GM12873 (cell line): ENCODE measurements around the gene MRFAP1L1.

Experiments
- CTCF ChIP-seq: IDR thresholded peaks from 2 replicates; pipeline ENCODE4 v1.5.1; 2012; ENCODE audit warnings: low read depth, mild to moderate bottlenecking, moderate library complexity, low read length, control low read depth; ENCODE audit not compliant: insufficient read depth; ENCODE audit errors: missing control alignments

Gene MRFAP1L1

GRCh38 chr4:6724421-6725111 is 14.9 kb upstream of the MRFAP1L1 start:
- no peak for TF ChIP-seq CTCF

- no peak for TF ChIP-seq CTCF
Measured at GRCh38 chr4:6723851-6724250, 14.2 kb upstream of the MRFAP1L1 start.

GRCh38 chr4:6722891-6723290 is 13.2 kb upstream of the MRFAP1L1 start:
- no peak for TF ChIP-seq CTCF

- TF ChIP-seq CTCF = no peak
Measured at GRCh38 chr4:6721121-6721520, 11.5 kb upstream of the MRFAP1L1 start.

GRCh38 chr4:6720202-6720699 is 10.6 kb upstream of the MRFAP1L1 start:
- TF ChIP-seq CTCF = peak; percentile 93

- TF ChIP-seq CTCF = no peak
Measured at GRCh38 chr4:6719611-6720179, 10.0 kb upstream of the MRFAP1L1 start.

- no peak for TF ChIP-seq CTCF
Measured at GRCh38 chr4:6718932-6719610, 9.4 kb upstream of the MRFAP1L1 start.
